H1 (cell line): Measurements from ENCODE around the gene APLP2. TPM values are rescaled to one million over a fixed set of nuclear protein-coding genes. Genes with fewer than 3 reads are reported as not detected.

ENCODE experiments used
- MAX ChIP-seq: IDR thresholded peaks from 2 replicates; pipeline ENCODE4 v1.6.1; 2012; ENCODE audit warnings: inconsistent platforms
- polyA plus RNA-seq, 7 experiments: library from polyadenylated mRNA; depleted of rRNA in 3 of 7; stranded (reverse) in 5 of 7; unstranded in 2 of 7; fragments of >200 nt in 5 of 7; fragments of 200-250 nt in 2 of 7; gene quantifications; 1 replicate in 5 of 7; 2 replicates in 1 of 7; 4 replicates in 1 of 7; pipeline versions ENCODE4 v1.2.1 to v1.2.3, GENCODE V29; 2011 to 2013; ENCODE audit warnings: missing spikeins in 2 of 7, mixed read lengths in 2 of 7
- total RNA-seq: library from RNA; stranded (reverse); fragmentation: NEBNext Ultra II Directional; extraction: Animal tissue kit (Norgen Biotek cat#: 25700); gene quantifications from 2 replicates; pipeline ENCODE4 v1.2.1, GENCODE V29; 2021

APLP2 gene
- total and polyA plus RNA-seq, 2 of the 8 experiments (the other 6 are each of a cell fraction or from before 2014, with no cell fraction given): 222 to 315 TPM

DNA sequence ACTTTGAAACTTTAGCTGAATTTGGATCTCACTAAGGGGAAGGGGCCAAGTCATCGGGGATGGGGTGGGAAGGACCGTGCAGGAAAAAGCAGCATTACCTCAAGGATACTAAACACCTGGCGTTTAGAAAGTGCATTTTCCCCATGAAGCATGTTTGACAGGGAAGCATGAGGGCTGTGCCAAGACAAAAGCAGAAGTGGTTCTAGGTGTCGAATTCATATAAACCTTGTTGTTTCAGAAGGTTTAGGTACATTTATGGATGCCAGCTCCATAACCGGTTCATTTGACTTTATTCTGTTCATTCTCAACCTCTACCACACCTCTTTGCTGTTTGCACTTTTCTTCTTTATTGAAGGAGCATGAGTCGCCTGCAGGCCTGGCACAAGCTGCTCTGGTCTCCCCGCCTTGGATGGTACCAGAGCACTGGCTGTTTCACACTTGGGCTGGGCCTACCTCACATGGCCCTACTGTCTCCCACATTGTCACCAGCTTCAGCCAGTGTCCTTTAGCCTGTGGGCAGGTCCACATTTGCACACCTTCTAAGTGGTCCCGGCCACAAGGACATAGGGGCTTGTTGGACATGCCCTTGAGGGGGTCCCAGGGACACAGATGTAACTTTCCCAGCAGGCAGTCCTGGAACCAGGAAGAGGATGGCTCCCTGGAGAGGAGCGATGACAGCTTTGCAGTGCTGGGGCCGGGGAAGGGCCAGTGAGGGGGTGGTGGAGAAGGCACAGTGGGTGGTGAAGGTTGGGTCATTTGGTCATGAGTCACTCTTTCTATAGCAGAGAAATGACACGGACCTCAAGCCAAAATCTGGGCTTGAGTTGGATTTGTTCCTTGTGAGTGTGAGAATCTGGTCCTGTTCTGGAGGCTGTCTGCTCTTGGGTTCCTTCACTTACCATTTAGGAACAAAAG, 86.7 kb downstream of the APLP2 start (continued):
- no peak for TF ChIP-seq MAX
